Fibroblast of peridontal ligament (primary cell): Measurements from ENCODE around the gene CHKB.

Experiments used
- DNase-seq: peaks from one replicate; pipeline ENCODE4 v3.0.0-alpha.2; 2010; ENCODE audit errors: extremely low read depth

CHKB gene

DNA sequence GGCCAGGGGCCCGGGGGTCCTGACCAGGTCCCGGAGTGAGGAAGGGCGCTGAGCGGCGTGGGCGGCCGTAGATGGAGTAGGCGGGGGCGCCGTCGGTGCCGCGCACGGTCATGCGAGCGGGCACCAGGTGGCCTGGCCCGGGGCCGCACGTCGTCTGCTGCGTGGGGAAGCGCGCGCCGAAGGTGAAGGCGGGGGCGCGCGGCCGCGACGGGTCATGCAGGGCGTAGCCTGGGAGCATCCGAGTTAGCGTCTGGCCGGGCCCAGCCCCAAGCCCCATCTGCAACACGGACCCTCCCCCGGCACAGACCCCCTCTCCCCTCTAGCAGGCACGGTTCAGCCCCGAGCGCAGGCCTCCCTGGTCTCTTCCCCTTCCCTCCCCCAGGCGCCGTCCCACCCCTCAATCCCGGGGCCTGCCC, 51.1 kb downstream of the CHKB start:
- DNase-seq = no peak

DNA sequence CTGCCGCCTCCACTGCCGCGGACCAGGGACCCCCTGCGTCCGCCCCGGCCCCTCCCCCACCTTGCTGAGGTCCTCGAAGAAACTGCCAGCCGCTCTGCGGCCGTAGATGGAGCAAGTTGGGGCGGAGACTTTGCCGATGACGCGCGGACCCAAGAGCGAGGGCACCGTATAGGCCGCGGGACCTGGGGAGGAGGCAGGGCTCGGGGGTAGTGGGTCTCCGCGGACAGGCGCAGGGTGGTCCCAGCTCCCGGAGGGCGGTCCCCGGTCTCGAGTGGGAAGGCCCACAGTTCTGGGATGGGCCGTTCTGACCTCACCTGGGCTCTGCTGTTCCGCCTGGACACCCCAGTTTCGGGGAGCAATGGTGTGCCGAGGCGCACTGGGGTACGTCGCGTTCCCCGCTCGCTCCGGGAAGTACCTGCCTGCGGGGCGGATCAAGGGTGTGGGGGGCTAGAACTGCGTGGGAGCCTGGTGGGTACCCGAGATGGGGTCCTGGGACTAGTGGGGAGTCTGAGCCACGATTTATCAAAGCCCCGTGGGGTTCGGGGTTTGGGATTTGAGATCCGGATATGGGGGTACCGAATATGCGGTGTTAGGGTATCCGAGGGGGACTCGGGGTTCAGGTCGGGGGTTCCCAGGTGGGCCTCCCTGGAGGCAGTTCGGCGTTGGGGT, 51.6 kb downstream of the CHKB start:
- DNase-seq = peak; percentile 75

DNA sequence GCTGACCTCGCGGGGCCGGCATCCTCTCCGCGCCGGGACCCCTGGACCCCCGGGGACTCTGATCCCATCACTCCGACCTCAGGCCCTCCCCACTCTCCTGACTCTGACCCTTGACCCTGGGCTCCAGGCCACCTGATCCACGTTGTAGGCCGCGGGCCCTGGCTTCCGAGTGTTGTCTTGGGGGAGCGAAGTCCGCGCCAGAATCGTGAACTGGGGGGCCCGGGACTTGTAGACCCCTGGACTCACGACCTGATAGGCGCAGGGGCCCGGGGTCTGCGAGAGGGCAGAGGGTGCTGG, 52.1 kb downstream of the CHKB start:
- DNase-seq = no peak

DNA sequence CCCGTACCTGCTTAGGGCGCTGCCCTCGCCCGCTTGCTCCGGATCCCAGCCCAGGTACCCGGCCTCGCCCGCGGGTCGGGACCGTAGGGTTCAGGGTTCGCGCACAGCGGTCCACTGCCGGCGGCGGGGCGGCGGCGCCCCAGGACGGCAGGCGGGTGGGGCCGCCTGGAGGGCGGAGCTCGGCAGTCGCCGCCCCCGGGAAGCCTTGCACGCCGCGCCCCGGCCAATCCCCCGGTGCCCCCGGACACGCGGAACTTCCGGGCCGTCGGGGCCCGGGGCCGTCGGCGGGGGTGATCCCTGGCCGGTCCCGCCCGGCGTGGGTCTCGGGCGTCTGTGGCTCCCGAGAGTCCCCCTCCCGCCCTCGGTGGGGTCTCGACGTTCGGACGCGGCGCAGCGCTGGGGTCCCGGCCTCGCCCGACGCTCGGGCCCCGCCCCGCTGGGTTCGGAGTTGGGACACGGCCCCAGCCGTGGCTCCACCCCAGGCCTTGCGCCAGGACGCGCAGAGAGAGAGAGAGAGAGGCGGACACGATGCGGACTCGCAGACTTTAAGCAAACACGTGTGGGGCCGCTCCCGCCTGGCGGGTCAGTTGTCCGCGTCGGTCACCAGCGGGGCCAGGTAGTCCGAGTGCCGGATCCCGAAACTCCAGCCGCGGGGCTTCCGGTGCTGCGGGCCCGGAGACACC, 52.6 kb downstream of the CHKB start, which contains the start of gene TYMP:
TSS of gene TYMP (minus strand) at position 116 of the 683 bp plus-strand sequence. CDS start 303 bp downstream, outside the sequence.
- peak; percentile 71 for DNase-seq

DNA sequence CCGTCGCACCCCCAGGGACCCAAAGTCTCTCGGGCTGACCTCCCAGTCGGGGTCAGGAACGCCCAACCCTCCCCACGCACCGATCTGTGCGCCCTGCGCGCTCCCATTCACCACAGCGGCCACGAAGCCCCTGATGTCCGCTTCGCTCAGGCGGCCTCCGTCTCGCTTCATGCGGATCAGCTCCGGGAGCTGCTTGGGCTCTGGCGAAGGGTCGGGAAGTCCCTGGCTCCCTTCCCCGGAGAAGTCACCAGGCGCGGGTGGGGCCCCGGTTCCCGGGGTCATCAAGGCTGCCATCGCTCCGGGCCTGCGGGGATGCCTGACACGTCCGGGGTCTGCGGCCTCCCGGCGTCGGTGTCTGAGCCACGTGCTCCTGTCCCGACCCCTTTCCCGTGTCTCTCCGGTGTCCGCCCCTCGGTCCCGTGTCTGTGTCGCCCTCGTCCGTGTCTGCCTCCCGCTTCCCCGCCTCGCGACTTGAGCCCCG, 53.2 kb downstream of the CHKB start:
- no peak for DNase-seq
